GM19351 (cell line): ENCODE measurements around the gene FRRS1.

Experiments
- ATAC-seq: cut with Tn5 transposase; IDR thresholded peaks from one replicate; pipeline ENCODE4 v1.9.1; 2021; ENCODE audit warnings: mild to moderate bottlenecking, moderate library complexity; ENCODE audit not compliant: unreplicated experiment

The FRRS1 gene

DNA sequence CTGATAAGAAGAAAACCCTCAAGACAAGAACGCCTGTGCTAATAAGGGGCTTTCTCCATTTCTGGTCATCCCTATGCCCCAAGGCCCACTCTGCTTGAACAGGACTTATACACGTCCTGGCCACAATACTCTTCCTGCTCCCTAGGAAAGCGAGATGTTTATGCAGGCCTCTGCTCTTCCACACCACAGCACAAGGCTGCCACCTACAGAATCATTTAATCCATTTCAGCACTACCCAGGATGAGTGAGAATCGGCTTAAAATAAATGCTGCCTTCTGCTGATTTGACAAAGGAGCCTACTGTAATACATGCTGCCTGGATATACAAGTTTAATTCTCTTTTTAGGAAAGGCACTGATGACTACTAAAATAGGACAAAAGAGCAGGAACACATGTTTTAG, 29.4 kb downstream of the FRRS1 start:
- ATAC-seq: peak; percentile 64

DNA sequence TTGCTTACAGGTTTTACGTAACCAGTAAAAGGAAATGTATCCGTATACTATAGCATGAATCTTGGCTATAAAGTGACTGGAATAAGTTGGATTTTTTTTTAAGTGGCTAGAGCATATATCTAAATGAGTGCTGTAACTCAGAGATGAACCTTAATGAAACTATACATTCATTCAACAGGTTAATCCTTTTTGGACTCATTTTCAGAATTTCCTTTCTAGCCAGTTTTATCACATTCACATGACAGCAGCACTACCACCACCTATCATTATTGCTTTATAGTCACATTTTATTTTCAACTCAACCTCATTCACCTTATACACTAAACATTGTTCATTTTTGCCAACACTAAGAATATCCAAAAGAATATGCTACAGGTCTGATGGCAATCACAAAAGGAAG, 30.6 kb downstream of the FRRS1 start:
- ATAC-seq: no peak

DNA sequence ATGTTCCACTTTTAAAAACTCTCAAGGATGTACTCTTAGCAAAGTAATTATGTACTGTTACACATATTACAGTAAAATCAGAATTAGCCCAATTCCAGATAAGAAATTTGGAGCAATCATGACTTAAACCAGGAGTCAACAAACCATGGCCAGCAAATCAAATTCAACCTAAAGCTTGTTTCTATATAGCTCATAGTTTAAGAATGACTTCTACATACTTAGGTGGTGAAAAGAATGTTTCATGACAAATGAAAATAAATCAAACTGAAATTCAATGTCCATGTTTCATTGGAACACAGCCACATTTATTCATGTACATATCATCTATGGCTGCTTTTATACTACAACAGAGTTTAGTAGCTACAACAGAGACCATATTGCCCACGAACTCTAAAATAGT, 35.1 kb downstream of the FRRS1 start:
- no peak for ATAC-seq

DNA sequence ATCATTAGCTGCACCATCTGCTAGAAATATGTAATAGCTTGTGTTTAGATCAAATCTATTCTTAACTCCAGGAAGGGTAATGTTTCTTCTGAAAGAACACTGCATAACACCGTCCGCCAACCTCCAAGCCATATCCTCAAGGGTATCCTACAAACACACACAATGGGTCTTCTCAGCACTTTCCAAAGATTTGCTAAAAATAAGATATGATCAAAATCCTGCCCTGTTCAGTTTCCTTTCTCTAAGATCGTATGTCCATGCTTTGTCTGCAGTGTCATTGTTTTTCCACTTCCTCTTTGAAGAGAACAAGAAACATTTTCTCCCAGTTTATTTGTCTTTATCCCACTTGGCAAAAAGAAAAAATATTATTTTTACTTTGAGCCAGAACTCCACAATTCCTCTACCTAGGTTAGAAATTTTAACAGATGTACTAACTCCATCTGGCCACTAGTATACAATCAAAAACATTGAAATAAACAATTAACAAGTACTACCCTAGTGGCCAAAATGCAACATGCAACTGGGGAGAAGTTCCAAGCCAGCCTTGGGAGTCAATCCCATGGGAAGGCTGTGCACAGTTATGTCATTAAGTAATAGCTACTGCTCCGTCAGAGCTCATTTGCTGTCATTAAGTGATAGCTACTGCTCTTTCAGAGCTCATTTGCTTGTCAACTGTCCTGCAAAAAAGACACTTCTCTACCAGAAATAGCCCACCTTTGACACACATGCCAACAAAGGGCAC, 37.8 kb downstream of the FRRS1 start:
- ATAC-seq: peak; percentile 61

DNA sequence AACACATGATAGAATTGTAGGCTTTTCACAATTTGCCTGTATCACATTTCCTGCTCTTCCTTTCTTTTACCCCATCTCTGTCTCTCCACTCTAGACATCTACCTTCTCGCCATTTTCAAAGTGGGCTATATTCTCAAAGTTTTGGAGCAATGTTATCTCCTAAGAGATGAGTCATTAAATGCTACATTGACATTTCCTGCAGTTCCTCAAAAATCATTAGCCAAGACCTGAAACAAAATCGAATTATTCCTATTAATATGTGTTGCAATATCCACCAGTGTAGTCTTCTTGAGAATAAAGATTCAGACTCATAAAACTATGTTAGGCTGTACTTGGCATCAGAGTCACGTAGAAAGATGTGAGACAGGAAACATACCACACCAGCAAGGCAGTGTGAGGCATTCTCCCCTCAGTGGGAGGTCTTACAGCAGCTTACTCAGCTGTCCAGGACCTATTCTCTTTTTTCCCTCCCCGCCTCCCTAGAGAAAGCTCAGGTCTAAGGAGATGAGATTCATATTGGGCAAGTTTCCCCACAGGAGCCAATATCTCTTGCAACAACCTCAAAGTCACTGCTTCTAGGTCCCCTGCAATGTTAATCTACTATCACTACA, 38.8 kb downstream of the FRRS1 start:
- ATAC-seq: no peak

DNA sequence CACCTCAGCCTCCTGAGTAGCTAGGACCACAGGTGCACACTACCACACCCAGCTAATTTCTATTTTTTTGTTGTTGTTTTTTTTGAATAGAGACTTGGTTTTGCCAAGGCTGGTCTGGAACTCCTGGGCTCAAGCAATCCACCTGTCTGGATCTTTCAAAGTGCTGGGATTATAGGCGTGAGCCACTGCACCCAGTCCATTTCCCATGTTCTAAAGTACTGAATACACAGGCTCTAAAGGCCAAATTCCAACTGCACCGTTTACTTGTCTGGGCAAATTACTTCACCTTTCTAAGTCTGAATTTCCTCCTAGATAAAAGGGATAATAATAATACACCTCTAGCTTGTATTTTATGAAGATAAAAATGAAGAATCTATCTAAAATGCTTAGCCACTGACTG, 39.6 kb downstream of the FRRS1 start:
- no peak for ATAC-seq

DNA sequence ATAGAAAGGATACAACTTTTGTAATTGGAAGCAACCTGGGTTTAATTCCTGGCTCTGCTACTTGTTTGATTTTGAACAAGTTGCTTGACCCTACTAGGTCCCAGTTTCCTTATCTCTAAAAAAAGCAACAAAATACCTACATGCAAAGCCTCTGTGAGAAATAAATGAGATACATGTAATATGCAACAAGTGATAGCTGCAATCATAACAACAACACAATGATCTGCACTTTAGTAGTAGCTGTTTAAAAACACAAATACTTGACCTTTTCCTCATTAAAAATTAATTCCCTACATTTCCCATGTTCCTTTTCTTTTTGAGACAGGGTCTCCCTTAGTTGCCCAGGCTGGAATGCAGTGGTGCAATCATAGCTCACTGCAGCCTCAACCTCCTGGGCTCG, 40.0 kb downstream of the FRRS1 start:
- ATAC-seq: no peak

DNA sequence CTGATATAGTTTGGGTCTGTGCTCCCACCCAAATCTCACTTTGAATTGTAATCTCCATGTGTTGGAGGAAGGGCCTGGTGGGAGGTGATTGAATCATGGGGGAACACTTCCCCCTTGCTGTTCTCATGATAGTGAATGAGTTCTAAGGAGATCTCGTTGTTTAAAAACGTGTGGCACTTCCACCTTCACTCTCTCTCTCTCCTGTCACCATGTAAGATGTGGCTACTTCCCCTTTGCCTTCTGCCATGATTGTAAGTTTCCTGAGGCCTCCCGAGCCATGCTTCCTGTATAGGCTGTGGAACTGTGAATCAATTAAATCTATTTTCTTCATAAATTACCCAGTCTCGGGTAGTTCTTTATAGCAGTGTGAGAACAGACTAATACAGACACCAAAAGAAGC, 40.4 kb downstream of the FRRS1 start:
- no peak for ATAC-seq

DNA sequence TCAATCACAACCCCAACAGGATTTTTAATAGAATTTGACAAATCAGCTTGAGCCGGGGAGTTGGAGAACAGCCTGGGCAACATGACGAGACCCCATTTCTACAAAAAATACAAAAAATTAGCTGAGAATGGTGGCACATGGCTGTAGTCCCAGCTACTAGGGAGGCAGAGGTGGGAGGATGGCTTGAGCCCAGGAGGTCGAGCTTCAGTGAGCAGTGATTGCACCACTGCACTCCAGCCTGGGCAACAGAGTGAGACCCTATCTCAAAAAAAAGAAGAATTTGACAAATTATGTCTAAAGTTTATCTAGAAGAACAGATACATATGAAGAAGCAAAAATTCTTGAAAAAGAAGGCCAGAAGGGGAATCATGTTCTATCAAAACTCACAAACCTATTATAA, 43.2 kb downstream of the FRRS1 start:
- no peak for ATAC-seq

DNA sequence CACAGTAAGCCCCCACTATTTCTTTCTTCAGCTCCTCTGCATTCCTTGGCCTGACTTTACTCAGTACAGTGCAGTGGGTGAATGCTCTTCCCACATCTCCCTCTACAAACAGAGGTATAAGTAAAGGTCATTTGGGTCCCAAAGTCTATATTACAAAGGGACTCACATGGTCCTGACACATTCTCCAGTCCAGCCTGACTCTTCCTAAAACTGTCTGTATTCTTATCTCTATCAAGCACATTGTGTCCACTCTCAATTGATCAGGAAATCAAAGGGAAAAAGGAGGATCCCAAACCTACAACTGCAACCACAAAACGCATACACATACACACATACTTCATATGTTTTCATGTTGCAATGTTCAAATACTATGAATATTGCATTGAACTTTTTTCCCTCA, 49.4 kb downstream of the FRRS1 start:
- no peak for ATAC-seq

DNA sequence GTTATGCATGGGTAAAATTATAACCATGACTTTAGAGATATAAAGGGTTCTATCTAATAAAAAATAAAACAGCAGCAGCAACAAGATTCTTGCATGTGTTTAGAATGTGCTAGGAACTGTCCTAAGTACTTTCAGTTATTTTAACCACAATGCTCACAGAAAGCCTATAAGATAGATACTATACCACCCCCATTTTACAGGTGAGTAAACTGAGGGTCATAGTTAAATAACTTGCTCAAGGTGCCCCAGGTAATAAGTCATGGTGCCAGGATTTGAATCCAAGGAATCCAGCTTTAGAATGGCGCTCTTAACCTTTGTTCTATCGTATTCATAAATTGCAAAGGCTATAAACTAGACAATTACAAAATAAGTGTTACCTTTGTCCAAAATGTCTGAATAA, 53.4 kb downstream of the FRRS1 start:
- no peak for ATAC-seq

DNA sequence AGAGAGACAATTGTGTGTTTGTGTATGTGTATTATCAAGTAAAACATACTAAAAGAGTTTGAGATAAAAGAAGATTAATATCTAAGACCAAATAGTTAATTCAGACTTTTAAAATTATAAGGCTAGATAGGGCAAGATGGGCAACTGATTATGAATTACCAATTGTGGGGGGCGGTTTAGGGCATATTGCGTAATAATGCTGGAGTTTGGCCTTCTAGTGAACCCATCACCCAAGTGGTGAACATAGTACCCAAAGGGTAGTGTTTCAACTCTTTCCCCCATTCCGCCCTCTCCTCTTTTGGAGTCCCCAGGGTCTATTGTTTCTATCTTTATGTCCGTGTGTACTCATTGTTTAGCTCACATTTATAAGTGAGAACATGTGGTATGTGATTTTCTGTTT, 55.4 kb downstream of the FRRS1 start:
- no peak for ATAC-seq

DNA sequence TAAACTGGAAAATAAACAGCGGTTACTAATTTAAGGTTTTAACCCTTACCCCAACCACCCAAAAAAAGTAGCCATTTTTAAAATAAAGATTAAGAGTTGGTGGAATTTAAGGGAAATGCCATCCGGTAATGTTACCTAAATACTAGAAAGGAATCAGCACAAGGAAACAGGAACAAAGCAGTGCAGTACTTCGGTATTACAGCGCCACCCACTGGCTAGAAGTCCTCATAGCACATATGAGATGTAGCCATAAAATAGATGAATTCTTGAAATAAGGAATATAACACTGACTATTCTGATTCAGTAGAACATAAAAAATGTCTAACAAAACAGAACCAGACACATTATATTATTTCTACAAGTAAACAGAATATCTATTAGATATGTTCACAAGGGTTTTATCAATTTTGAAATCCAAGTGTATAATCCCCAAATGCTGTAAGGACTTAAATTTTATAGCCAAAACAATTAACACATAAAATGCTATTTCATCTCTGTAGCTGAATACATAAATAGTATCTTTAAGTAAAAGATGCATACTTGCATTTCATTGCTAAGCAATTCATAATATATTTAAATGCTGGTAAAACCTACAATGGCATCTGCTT, 58.8 kb downstream of the FRRS1 start:
- ATAC-seq: peak; percentile 88

DNA sequence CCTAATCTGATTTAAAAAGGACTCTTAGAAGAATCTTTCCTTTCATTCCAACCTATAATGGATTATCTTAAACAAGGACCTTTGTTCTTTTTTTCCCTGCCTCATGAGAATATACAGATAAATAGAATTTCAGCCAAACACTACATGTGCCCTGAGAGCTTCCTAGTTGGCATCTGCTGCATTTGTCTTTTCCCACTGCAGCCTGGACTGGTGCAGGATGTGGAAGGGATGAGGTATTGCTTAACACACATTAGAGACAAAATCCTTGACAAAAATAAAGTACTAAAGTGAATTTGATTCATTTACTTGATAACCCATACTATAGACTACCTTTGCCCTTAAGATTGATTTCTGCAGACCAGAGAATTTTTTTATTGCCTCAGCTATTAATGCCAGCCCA, 61.0 kb downstream of the FRRS1 start:
- ATAC-seq: no peak

DNA sequence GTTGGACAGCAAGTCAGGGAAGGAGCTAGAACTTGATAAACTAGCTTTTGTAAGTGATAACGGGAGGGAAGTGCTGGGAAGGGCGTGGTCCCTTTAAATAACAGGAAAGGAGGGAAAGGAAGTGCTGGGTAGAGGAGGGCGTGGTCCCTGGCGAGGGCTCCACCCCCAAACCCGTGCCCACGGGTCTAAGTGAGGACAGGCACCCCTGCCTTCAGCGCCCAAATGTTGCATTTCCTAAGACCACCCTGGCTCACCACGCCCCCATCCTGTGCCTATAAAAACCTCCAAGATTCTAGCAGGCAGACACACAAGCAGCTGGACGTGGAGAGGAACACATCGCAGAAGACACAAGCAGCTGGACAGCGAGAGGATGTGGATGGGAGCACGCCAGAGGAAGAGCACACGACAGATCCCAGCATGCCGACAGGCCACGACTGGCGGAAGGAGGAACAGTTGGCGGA, 62.0 kb downstream of the FRRS1 start:
- ATAC-seq: no peak

DNA sequence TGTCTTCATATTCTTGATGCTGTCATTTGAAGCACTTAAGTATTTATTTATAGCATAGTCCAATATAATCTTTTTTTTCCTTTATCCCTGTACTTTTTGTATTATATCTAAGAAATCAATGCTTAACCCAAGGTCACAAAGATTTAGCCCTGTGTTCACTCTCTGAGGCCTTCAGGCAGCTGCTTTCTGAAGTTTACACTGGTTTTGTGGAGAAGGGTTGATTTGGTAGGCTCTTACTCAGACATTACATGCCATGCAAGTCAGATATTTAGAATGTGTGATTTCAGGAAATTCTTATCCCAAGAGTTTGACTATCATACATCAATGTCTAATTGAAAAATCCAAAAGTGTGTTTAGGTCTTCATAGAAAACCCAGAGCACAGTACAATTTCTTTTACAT, 64.2 kb downstream of the FRRS1 start:
- no peak for ATAC-seq

DNA sequence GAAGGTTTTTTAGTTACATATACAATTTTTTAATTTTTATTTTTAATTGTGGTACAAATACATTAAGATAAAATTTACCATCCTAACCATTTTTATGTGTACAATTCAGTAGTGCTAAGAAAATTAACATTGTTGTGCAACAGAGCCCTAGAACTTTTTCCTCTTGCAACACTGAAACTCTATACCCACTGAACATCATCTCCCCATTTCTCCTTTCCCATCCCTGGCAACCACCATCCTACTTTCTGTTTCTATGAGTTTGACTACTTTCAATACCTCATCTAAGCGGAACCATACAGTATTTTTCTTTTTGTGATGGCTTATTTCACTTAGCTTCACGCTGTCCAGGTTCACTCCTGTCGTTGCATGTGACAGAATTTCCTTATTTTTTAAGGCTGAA, 66.4 kb downstream of the FRRS1 start:
- no peak for ATAC-seq

DNA sequence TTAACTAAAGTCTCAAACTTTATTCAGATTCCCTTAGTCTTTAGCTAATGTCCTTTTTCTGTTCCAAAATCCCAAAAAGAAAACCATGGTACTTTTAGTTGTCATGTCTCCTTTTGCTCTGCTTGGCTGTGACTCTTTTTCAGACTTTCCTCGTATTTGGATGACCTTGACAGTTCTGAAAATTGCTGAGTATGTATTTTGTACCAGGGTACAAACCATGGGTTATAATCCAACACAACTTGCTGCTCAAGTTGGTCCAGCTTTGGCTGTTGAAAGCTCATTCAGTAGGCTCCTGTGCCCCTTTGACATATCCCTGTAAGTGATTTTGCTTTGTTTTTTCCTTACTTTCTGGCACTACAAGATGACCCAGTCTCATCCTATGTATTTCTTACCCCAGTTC, 68.9 kb downstream of the FRRS1 start:
- no peak for ATAC-seq

DNA sequence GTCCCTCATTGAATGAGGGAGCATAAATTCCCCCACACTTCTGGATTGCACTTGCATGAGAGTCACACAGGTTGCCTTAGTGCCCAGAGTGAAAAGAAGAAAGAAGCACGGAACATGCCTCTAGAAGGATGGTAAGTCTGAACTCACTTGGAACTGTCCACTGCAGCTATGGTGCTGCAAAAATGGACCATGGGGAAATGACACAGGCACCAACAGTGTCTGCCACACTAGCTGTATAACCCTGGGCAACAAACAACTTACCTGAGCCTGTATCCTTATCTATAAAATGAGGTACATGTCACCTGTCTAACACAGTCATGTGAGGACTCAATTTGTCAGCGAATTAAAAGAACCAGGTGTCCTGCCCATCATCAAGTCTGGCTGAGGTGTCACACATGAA, 69.8 kb downstream of the FRRS1 start:
- no peak for ATAC-seq

DNA sequence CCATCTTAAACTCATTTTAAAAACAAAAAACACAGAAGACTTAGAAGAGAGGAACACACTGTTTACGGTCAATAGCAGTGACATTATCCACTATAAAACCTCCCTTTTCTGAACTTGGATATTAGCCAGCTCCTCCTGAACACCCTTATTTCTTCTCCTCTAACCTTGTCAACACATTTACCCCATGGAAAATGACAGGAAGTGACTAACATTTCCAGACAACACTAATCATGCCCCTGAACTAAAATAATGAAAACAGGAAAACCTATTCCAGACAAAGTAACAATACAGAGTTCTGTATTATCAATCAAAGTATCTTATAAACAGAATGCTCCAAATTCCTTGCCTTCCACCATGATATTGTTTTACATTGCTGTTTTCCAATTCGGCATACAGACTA, 75.3 kb downstream of the FRRS1 start:
- ATAC-seq: no peak

DNA sequence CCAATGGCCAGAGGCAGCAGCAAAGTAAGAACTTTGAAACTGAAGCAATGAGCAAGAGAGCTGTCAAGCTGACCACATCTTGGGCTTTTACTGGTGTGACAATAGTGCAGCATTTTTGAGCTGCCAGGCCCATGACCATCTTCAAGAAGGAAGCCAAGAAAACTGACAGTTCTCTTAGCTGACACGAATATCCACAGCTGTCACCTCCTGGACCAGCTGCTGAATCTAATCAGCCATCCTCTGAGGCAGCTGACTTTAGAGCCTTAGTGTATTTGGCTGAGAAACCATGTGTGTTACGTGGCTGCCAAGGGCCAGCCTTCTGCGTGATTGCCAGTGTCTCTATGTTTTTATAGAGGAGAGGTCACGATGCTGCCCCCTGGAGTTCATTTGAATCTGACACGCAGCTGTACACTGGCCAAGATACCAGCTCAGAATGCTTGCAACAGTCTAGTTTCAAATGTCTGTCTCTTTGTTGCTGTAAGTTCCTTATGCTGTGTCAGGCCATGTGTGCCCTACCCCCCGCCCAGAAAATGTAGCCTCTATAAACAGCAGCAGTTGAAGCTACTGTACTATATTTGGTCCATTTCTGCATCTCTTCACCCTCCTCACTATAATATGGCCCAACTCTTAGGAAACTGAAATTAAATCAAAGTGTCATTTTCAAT, 80.8 kb downstream of the FRRS1 start:
- peak; percentile 91 for ATAC-seq

DNA sequence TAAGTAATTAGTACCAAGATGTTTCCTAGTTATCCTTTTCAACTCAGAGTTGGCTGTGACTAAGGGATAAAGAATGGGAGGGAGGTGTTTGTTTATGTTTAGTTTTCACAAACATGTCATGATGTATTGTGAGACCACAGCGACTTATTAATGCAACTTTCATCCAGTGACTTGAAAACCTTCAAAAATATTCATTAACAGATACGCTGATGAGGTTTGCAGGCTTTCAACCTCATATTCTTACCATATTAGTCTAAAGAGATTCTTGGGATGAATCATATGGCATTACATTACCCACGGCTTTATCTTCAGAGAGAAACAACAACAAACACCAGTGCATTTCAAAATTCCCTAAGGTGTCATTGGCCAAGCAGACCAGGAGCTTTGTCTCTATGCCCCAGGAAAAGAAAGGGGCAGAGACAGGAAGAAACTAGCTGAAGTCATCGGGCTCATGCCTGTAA, 84.1 kb downstream of the FRRS1 start:
- no peak for ATAC-seq
